Effector CD4-positive, alpha-beta T cell (primary cell): ENCODE measurements around the gene PYROXD2.

Source experiments
- DNase-seq: peaks from one replicate; pipeline ENCODE4 v3.0.0-alpha.2; 2020

Gene PYROXD2

GRCh38 chr10:98411768-98412167, 3.2 kb downstream of the PYROXD2 start:
- no peak for DNase-seq

DNA sequence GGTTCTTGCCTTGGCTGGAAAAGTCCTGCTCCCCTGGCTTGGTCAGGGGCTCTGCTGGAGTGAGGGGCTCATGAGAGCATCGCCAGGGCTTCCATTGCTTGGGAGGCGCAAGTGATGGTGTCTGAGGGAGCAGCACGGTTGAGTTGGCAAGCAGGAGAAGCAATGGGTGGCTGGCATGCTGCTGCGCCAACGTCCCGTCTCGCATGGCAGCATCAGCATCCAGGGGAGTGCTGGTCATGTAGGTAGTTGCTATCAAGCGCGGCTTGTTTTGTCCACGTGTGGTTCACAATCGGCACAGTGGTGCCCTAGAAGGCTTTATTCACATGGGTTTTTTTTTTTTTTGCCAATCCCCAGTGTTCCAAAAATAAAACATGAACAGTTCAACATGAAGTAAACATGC, 3.8 kb downstream of the PYROXD2 start:
- no peak for DNase-seq

DNA sequence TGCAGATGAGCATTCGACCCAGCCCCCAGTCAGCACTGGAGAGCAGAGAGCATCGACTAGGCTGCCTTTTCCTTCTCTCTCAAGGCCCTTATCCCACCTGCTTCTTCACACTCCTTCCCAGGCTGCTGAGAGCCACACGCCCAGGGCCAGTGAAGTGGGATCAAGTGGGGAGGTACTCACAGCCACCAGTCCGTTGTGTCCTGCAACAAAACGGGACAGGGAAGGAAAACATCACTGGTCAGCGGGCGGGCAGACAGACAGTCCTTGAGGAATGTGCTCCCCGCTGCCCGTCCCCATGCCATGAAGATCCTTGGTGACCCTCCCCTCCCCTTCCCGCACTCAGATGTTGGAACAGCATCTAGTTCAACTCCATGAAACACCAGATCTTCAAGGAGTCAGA, 4.2 kb downstream of the PYROXD2 start:
- DNase-seq = no peak

DNA sequence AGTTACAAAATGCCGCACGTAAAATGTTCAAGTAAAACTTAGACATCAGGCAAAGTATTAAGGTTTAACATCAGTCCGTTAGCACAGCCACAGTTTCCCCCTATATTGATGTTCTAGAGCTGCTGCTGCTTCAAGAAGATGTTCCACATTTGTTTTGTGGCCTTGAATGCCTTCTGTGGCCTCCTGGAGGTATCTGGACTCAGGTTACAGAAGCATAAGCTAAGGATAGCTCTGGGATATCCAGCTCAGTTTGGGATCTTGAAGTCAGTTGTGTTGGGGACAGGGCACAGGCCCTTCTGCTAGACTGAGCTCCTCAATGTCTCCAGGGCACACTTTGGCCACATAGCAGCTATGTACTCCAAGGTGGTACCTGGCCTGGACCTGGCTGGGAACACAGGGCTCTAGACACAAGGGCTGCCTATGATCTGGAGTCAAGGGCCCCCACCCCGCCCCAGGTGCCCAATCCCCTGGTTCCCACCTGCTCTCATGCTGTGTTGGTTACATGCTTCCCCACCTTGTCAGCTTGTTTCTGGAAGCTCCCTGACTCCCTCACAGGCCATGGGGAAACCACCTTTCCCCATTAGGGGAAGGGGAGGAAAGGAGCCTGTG, 4.7 kb downstream of the PYROXD2 start:
- no peak for DNase-seq

DNA sequence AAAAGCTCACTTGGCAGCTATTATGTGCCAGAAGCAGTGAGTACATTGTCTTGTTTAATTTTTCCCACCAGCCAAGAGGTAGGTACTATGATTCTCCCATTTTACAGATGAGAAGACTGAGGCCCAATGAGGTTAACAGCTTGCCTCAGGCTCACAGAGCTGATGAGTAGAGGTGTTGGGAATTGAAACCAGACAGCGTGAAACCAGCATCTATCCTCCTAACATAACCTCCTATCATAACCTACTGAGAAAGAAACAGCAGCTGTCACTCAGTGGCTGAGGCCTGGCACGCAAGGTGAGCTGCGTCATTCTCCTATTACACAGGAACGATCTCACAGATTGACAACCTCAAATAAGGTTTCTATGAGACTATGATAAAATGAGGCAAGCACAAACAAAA, 6.2 kb downstream of the PYROXD2 start:
- DNase-seq = no peak

DNA sequence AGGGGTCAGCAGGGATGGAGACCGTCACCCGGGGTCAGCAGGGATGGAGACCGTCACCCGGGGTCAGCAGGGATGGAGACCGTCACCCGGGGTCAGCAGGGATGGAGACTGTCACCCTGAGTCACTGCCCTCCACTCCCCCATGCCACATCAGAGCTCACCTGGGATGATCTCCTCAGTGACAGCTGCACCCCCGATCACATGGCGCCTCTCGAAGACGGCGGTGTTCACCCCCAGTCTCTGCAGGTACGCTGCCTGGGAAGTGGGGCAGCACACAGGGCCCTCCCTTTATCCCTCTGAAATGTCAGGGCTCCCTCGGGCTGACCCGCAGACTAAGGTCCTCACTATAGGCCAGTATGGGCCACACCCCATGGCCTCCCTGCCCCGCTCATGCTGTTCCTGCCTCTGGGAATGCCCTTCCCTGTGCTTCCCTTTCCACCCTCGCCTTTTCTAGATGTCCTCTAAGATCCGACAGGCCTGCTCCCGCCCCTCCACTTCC, 7.2 kb downstream of the PYROXD2 start:
- DNase-seq = no peak

GRCh38 chr10:98407017-98407743, 7.8 kb downstream of the PYROXD2 start:
- no peak for DNase-seq

GRCh38 chr10:98405422-98405821, 9.6 kb downstream of the PYROXD2 start:
- no peak for DNase-seq

GRCh38 chr10:98404571-98405359, 10.2 kb downstream of the PYROXD2 start:
- DNase-seq = no peak

- DNase-seq = no peak
Observed at GRCh38 chr10:98403812-98404504, 11.0 kb downstream of the PYROXD2 start.

- DNase-seq = no peak
Observed at GRCh38 chr10:98402931-98403718, 11.9 kb downstream of the PYROXD2 start.

DNA sequence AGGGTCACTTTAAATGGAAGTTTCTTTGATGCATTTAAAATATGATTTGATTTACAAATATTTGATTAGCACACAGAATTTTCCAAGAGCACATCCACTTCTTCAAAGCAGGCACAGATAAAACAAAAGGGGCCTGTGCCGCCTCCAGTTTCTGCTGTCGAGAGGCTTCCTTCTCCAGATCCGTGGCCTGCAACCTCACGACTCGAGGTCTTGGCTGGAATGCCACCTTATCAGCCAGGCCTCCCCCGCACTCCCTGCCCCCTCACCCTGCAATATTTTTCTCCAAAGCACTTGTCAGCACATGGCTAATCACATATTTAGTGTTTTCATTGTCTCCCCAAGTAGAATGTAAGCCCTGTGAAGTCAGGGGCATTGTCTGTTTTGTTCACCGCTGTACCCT, 12.5 kb downstream of the PYROXD2 start:
- DNase-seq = no peak

- no peak for DNase-seq
Observed at GRCh38 chr10:98400482-98400881, 14.5 kb downstream of the PYROXD2 start.

DNA sequence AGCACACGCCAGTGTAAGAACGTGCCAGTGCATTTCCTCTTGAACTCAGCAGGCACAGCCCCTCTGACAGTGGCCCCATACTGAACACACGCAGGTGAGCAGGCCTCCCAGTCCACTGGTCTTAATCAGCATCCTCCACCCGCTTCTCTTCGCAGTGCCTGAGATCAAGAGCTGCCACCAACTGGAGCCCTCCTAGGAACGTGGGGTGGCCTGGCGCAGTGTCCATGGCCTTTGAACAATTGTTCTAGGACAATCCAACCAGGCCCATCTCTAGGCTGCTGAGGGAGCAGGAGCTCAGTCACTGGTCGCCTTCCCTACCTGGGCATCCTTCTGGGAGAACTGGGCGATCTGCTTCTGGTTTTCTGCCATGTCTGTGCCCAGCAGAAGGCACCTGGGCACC, 15.2 kb downstream of the PYROXD2 start:
- no peak for DNase-seq

- no peak for DNase-seq
Observed at GRCh38 chr10:98397089-98397600, 17.8 kb downstream of the PYROXD2 start.

DNA sequence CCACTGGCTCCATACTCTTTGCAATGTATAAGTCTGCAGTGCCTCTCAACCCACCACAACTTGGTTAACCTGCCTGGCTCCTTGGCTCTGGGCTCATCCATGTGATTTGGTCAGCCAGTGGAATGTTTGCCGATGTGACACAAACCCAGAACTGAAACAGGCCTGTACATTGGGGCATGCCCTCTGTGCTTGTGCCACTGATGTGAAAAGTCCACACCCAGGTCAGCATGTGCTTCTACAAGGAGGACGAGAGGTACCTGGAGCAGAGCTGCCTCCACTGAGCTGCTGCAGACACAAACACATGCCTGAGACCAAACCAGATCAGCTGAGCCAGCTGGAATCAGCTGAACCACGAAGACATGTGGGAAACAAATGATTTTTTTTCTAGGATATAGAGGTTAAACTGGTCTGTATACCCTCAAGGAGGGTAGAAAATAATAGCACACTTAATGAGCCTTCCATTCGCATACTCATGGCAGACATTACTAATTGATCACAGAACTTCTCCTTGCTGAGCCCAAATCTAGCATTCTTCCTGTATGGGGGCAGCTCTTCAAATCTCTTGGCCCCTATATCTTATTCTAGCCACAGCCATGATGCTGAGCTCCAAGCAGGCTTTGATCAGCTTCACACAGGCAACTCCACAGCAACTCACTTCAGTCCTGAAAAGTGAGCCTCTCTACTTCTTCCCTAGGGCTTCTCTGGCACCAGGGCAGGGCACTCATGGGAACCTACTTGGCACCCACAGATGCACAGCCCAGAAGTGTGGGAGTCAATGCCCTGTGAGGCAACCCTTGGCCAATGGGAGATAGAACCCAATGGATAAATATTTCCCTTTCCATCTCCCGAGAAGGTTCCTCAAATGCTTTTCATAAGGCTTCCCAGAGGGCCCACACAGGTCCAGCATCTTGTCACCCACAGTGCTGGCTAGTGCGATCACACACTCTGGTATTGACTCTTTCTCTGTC, 18.6 kb downstream of the PYROXD2 start:
- DNase-seq = no peak

DNA sequence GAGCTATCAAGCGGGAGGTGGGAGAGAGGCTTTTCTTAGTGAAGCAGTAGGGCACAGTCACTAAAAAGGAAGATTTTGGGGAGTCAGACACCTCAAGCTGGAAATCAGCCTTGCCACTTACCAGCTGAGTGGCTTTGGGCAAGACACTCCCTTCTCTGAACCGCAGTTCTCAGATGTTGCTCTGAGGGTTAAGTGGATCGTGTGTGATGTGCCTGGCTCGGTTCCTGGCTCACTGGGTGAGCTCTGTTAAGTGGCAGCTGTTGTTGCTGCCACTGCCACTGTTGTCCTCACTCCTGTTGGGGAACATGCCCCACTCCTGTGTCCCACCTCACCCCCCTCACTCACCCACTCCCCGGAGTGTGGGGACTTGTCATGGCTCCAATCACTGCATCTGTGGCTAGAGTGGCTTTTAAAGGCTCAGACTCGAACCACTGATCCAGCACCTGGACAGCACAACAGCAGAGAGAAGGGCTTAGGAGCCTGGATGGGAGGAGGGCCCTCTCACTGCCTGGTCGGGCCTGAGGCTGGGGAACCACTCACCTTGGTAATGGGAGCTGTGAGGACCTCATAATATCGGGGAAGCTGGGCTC, 20.0 kb downstream of the PYROXD2 start:
- no peak for DNase-seq

GRCh38 chr10:98391578-98391991, 23.4 kb downstream of the PYROXD2 start:
- DNase-seq = no peak

DNA sequence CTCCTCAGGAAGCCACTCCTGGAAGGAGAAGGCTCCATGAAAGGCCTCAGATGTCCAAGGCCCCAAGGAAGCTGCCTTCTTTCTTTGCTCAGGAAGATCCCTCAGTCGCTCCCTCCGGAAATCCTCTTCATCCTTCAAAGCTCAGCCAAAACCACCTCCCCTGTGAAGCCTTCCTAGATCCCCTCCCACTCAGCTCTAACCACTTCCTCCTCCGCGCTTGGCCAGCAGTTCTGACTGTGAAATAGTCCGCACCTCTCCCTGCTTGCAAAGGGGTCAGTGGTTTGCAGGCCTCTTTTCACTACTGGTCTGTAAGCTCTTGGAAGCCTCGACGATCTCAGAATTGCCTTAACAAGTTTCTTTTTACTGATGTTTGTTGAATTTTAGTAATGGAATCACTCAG, 23.9 kb downstream of the PYROXD2 start:
- no peak for DNase-seq

DNA sequence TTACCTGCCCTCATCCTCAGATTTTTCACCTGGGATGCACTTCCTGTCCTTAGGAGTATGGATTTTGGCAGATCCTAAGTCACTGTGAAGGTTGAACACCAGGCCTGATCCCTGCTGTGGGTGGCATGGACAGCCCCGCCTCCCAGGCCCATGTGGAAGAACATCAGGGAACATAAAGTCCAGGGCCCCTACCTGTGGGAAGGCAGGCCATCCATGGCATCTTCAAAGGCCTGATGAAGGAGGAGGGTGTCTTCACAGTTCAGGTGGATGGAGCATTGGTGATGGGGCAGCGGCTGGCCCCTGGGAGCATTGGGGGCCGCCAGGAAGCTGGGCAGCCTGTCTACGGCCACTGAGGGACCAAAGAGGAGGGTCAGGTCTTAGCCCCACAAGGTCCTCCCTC, 24.6 kb downstream of the PYROXD2 start:
- DNase-seq = no peak
